ENCODE measurements around the gene GRWD1.

The GRWD1 gene

GRCh38 chr19:48428670-48429069 is 17.1 kb upstream of the GRWD1 start:
- no peak for DNase-seq

GRCh38 chr19:48433337-48433736 is 12.4 kb upstream of the GRWD1 start:
- no peak for DNase-seq

- DNase-seq, result no peak
These were observed 9.2 kb upstream of the GRWD1 start for GRCh38 chr19:48436586-48436985.

- no peak for DNase-seq
These were observed 4.3 kb upstream of the GRWD1 start for GRCh38 chr19:48441360-48442050.

GRCh38 chr19:48442116-48443035 is 3.4 kb upstream of the GRWD1 start:
- no peak for DNase-seq

GRCh38 chr19:48443256-48443655 is 2.5 kb upstream of the GRWD1 start:
- DNase-seq, result no peak

- DNase-seq, result no peak
These were observed 2.1 kb upstream of the GRWD1 start for GRCh38 chr19:48443731-48444128.

- DNase-seq, result no peak
These were observed 1.5 kb upstream of the GRWD1 start for GRCh38 chr19:48444129-48444935.

GRCh38 chr19:48444936-48445200 is 915 bp upstream of the GRWD1 start:
- DNase-seq, result no peak

GRCh38 chr19:48445256-48445605 is 552 bp upstream of the GRWD1 start:
- no peak for DNase-seq

- no peak for DNase-seq
These were observed 796 bp downstream of the GRWD1 start for GRCh38 chr19:48446579-48446978.

- DNase-seq, result no peak
These were observed 2.8 kb downstream of the GRWD1 start for GRCh38 chr19:48448563-48448962.

- no peak for DNase-seq
These were observed 4.7 kb downstream of the GRWD1 start for GRCh38 chr19:48450441-48450840.

GRCh38 chr19:48450863-48451262 is 5.1 kb downstream of the GRWD1 start:
- DNase-seq, result no peak

GRCh38 chr19:48451624-48452023 is 5.8 kb downstream of the GRWD1 start:
- no peak for DNase-seq

- no peak for DNase-seq
These were observed 6.8 kb downstream of the GRWD1 start for GRCh38 chr19:48452289-48453190.

GRCh38 chr19:48454150-48454730 is 8.5 kb downstream of the GRWD1 start:
- no peak for DNase-seq

GRCh38 chr19:48455171-48455907 is 9.6 kb downstream of the GRWD1 start, which contains the start of gene KCNJ14:
Gene KCNJ14, plus strand, starts transcription at chr19:48455574. Its CDS starts 6,151 bp downstream, at chr19:48461725.
- DNase-seq, result no peak

- DNase-seq, result no peak
These were observed 10.3 kb downstream of the GRWD1 start for GRCh38 chr19:48455908-48456562.

GRCh38 chr19:48456864-48457263 is 11.1 kb downstream of the GRWD1 start:
- DNase-seq, result no peak

- no peak for DNase-seq
These were observed 12.2 kb downstream of the GRWD1 start for GRCh38 chr19:48458016-48458415.
